KG1 (cell line): Measurements from ENCODE around the gene CARNS1.
"Not testable (repeated sequence)": the region's sequence is repeated elsewhere in the genome, so short reads cannot be mapped to it uniquely, and the experiment has no call there.

Source experiments
- DNase-seq: peaks from one replicate; lab custom pipeline; 2025; lab: John Stamatoyannopoulos, UW

Gene CARNS1

DNA sequence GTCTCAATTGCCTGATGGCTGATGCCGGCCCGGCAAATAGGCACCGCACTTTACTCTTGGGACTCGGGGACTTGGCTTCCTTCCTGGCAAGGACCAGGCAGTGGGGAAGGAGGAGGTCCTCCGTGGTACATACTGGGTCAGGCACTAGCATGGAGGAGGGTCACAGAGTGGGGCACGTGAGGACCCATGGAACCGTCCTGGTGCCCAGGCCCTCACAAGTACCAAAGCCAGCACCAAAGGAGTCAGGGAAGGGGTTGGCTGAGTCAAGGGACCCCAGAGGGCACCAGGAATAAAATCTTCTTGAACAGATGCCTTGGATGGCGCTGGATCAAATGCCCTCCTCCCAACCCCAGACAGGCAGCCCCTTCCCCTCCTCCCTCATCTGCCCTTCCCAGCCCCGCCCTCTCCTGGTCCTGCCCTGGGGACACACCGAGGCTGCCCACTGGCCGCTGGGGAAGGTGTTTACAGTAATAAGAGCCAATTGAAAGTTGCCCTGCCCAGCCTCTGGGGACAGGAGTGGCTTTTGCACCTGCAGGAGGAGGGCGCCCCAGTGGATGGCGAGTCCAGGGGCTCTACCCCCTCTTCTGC is 5.6 kb upstream of the CARNS1 start:
- DNase-seq, result no peak

DNA sequence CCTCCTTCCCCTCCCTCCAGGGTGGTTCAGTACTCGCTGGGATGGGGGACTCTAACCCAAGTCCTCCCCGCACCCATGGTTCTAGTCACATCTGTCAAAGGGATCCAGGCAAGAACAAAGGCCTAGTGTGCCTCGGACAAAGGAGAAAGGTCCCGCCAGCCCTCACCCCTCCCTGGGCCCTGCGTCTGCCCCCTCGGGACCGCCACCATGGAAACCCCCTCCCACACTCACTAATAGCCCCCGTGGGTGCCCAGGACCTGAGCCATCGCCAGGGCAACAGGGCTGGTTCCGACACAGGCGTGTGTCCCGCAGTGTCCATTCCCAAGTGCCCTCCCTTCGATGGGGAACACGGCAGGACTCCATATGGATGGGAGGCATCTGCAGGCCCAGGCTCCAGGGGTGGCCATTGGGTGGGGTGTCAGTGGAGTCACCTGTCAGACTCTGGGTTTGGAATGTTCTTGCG is 5.1 kb upstream of the CARNS1 start:
- DNase-seq, result no peak

GRCh38 chr11:67410984-67411784 is 4.3 kb upstream of the CARNS1 start:
- no peak for DNase-seq

GRCh38 chr11:67411785-67412152 is 3.7 kb upstream of the CARNS1 start:
- no peak for DNase-seq

DNA sequence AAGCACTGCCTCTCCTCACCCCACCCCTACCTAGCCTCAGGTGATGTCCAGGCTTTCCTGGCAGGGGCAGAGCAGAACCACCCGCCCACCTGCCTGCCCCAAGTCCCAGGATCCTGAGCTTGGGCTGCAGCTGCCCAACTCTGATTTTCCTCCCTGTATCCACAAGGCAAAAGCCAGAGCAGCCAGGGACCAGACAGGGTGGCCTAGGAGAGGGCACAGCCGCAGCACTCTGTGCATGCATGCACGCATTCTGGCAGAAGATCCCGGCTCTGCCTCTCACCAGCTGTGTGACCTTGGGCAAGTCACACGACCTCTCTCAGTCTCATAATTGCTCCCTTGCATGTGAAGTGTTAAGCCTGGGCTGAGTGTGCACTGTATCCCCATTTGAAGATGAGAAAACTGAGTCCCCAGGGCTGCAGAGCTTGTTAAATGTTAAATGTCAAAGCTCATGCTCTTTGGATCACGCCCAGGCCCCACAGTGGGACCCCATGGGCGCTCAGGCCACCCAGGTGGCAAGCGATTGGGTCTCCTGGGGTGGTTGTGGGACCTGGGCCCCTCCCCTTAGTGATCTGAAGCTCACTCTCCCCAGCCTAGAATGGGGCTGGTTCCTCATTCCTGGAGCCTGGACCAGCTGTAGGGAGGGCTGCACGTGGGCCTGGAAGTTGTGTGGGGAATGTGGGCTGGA is 2.8 kb upstream of the CARNS1 start:
- DNase-seq, result no peak

DNA sequence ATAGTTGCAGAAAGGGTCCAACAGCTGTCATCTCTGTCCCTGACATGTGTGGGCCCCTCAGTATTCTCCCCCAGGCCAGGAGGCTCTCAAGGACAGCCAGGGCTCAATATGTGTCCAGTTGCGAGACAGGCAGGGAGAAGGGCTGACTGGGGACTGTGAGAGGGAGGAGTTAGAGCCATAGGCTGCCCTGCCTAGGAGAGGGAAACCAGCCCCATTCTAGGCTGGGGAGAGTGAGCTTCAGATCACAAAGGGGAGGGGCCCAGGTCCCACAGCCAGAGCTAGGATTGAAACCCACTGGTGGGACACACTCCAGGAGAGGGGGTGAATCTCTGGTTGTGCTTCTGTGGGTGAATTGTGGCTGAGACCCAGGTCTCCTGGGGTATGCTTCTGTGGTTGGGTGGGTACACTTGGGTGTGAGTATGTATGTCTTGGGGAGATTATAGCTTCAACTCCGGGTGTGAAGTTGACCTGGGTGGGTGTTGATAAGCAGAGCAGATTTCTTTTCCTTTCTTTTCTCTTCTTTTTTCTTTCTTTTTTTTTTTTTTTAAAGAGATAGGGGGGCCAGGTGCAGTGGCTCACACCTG is 2.1 kb upstream of the CARNS1 start:
- no peak for DNase-seq

DNA sequence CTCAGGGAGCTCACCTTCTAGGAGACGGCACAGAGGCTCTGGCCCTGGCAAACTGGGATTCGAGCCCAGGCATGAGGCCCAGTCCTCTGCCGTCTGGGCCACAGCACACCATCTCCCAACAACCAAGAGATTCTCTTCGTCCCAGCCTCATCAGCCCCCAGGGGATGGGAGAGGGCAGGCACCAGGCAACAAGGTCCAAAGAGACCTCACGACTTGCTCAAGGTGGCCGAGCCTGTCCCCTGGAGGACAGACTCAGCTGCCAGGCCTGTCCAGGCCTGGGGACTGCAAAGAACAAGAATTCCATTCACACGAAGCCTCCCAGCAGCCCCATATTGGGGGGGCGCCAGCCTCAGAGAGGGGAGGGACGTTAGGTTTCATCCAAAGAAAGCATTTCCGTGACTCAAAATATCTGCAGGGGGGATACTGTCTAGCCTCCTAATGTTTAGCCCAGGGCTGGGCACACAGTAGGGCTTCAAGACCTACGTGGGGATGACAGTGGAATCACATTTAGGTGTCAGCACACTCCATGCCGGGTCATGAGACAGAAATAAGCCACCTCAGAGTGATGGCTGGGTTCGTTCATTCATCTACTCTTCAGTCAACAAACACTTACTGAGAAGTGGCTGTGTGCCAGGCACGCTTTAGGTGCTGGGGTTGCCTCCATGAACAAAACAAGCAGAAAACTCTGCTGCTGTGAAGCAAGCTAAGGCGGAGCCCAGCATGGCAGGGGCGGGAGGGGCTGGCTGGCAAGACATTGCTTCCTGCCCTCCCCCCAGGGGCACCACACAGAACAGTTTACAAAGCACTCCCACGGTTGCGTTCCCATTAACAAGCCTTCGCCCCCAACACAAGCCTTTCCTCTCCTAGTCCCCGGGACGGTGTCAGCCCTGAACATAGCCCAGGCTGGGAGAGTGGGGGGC is 1.2 kb downstream of the CARNS1 start:
- no peak for DNase-seq

GRCh38 chr11:67417425-67417824 is 1.9 kb downstream of the CARNS1 start:
- no peak for DNase-seq

- no peak for DNase-seq
Measured at GRCh38 chr11:67418476-67419281, 3.2 kb downstream of the CARNS1 start.

- no peak for DNase-seq
Measured at GRCh38 chr11:67419325-67420049, 4.0 kb downstream of the CARNS1 start.

DNA sequence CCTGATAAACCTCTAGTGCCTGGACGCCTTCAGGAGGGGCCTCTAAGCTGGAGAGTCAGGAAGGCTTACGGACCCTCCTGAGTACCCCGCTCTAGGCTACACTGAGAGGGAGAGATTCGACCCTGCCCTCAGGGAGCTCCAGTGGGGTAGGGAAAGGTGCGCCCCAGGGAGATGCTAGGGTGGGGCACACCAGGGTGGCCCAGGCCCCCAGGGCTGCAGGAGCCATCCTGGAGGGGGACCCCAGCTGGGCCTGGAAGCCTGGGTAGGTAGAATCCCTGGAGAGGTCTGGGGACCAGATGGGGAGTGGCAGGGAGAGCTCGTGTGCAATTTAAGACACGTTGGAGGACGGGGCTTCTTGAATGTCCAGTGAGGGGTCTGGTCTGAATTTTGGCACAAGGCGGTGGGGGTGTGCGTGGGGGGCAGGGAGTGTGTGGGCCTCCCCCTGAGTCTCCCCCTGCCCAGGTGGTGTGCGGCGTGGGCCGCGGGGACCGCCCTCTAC is 4.7 kb downstream of the CARNS1 start:
- no peak for DNase-seq

GRCh38 chr11:67420646-67421429 is 5.4 kb downstream of the CARNS1 start:
- peak; percentile 60 for DNase-seq

DNA sequence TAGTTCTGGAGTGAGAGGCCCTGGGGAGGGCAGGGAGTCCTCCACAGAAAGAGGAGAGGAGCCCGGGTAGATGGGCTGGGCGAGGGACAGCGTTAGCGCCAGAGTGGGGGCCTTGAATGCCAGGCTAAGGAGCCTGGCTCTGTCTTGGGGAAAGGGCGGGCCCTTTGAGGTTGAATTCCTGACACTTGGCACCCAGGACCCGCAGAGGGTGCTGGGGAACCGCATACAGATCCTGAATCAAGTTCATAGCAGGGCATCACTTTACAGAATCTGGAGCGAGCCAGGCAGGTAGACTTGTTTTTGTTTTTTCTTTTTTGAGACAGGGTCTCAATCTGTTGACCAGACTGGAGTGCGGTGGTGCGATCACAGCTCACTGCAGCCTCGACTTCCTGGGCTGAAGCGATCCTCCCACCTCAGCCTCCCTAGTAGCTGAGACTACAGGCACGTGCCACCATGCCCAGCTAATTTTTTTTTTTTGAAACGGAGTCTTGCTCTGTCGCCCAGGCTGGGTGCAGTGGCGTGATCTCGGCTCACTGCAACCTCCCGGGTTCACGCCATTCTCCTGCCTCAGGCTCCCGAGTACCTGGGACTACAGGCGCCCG is 6.1 kb downstream of the CARNS1 start:
- DNase-seq, result no peak

DNA sequence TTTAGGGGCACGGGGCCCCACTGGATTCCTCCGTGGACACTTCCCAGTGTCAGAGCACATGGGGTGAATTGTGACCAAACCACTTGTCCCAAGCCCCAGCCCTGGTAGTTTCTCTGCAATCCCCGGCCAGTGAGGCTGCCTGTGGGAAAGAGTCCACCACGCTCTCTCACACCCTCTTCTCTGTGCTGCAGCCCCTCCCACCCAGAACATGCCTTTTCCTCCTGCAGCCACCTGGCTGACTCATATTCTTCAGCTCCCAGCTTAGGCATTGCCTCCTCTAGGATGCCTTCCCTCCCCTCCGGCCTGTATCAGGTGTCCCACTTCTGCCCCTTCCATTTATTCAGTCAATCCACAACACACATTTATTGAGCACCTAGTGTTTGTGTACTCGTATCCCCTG is 7.4 kb downstream of the CARNS1 start:
- no peak for DNase-seq

DNA sequence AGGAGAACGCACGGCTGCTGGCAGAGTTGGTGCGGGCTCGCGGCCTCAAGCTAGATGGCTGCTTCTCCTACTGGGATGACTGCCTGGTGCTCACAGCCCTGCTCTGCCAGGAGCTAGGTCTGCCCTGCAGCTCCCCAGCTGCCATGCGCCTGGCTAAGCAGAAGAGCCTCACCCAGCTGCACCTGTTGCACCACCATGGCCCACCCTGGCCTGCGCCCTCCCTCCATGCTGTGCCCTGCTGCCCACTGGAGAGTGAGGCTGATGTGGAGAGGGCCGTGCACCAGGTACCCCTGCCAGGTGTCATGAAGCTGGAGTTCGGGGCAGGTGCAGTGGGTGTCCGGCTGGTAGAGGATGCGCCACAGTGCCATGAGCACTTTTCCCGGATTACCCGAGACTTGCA is 8.0 kb downstream of the CARNS1 start:
- DNase-seq, result no peak

DNA sequence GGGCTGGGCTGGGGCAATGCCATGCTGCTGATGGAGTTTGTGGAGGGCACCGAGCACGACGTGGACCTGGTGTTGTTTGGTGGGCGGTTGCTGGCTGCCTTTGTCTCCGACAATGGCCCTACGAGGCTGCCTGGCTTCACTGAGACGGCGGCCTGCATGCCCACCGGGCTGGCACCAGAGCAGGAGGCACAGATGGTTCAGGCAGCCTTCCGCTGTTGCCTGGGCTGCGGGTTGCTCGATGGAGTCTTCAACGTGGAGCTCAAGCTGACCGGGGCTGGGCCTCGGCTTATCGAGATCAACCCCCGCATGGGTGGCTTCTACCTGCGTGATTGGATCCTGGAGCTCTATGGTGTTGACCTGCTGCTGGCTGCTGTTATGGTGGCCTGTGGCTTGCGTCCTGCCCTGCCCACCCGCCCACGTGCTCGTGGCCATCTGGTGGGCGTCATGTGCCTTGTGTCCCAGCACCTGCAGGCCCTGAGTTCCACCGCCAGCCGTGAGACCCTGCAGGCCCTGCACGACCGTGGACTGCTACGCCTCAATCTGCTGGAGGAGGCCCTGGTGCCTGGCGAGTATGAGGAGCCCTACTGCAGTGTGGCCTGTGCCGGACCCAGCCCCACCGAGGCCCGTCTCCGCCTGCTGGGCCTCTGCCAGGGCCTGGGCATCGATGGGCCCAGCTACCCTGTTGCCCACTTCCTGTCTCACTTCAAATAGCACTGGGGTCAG is 8.6 kb downstream of the CARNS1 start:
- DNase-seq, result no peak

DNA sequence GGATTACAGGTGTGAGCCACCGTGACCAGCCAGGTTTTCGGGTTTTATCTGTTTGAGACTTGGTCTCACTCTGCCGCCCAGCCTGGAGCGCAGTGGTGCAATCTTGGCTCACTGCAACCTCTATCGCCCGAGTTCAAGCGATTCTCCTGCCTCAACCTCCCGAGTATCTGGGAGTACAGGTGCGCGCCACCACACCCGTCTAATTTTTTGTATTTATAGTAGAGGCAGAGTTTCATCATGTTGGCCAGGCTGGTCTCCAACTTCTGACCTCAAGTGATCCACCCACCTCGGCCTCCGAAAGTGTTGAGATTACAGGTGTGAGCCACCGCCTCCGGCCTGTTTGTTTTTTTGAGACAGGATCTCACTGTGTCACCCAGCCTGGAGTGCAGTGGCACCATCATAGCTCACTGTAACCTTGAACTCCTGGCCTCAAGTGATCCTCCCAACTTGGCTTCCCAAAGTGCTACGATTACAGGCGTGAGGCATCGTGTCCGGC is 11.9 kb downstream of the CARNS1 start:
- DNase-seq, result not testable (repeated sequence)
